Fibroblast of skin of left quadriceps (primary cell): ENCODE measurements around the gene DGKZ.
"Not testable (repeated sequence)": the region's sequence is repeated elsewhere in the genome, so short reads cannot be mapped to it uniquely, and the experiment has no call there.

Experiments used
- DNase-seq, 2 experiments: peaks; one replicate each; pipeline ENCODE4 v3.0.0-alpha.2; 2013; ENCODE audit warnings: low read depth in 2 of 2

The DGKZ gene

DNA sequence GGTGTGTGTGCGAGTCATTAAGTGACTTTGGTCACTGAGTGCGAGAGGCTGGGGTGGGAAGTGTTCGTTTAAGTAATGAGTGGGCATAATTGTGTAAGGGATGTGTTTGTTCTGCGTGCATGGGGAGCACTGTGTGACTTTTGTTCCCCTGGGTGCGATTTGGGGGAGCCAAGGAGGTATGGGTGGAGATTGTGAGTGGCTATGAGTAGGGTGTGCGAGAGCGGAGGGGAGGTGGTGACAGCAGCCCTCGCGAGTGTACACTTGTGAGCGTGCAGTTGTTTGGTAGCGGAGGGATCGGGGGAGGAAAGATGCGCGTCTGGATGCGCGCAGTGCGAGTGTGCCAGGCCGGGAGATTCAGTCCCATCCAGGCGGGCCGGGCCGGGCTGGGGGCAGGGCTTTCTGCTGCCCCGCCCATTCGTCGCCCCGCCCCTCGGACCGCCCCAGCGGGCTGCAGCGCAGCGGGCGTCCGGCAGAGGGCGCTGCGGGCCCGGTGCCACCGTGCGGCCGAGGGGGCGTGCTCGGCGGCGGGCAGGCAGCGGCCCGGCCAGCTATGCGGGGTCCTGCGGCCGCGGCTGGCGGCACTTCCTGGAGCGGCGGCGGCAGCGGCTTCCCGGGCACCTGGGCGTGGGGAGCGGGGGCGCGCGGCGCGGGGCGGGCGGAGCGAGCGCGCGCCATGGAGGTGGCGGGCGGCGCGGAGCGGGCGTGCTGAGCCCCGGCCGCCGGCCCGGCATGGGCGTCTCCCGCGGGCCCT is at the start of gene DGKZ:
Gene DGKZ, plus strand, starts transcription at position 578 of the 751 bp plus-strand sequence. CDS start 197 bp downstream, outside the sequence.
- DNase-seq = peak; percentile 54 to 65

- peak in 1 of 2 experiments; percentile 71 for DNase-seq
Measured at GRCh38 chr11:46298699-46299433, 48.4 kb upstream of the DGKZ start.

DNA sequence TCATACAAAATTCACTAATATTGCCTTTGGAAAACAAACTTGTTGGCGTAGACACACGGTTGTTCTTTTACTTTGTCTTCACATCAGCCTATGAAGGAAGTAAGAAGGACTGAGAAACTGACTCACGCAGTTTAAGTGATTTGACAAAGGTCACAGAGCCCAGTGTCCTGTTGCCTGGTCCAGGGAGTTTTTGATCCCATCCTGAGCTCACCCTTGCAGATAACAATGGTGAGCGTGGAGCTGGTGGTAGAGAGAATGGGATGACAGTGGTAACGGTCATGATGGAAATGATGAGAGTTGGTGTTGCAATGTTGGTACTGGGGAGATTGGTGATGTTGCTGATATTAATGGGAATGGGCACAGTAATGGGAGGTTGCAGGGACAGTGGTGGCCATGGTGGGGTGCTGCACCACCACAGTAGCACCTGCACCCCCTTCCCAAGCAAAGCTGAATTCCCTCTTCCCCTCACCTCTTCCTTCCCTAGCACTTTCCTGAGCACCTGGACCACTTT is 47.8 kb upstream of the DGKZ start:
- DNase-seq = no peak

- no peak for DNase-seq
Measured at GRCh38 chr11:46300270-46300669, 47.0 kb upstream of the DGKZ start.

DNA sequence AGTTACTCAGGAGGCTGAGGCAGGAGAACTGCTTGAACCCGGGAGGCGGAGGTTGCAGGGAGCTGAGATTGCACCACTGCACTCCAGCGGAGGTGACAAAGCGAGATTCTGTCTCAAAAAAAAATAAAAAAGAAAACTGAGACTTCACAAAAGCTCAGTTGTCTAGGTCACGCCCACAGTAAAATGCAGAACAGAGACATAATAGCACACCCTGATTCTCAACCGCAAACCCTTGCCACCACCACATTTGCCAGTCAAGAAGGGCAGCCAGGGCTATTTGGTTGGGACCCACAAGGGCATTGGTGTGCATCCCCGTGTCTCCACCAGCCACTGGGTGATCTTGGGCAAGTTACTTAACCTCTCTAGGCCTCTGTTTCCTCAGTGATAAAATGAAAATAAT is 44.4 kb upstream of the DGKZ start:
- no peak for DNase-seq

DNA sequence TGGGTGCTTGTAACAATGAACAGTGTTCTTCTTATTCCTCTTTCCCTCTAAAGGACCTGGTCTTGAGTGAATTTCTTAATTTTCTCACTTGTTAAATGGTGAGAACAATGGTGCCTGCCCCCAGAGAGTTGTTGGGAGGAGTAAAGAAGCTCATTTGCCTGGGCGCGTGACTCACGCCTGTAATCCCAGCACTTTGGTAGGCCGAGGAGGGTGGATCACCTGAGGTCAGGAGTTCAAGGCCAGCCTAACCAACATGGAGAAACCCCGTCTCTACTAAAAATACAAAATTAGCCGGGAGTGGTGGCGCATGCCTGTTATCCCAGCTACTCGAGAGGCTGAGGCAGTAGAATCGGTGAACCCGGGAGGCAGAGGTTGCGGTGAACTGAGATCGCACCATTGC is 43.2 kb upstream of the DGKZ start:
- not testable (repeated sequence) for DNase-seq

DNA sequence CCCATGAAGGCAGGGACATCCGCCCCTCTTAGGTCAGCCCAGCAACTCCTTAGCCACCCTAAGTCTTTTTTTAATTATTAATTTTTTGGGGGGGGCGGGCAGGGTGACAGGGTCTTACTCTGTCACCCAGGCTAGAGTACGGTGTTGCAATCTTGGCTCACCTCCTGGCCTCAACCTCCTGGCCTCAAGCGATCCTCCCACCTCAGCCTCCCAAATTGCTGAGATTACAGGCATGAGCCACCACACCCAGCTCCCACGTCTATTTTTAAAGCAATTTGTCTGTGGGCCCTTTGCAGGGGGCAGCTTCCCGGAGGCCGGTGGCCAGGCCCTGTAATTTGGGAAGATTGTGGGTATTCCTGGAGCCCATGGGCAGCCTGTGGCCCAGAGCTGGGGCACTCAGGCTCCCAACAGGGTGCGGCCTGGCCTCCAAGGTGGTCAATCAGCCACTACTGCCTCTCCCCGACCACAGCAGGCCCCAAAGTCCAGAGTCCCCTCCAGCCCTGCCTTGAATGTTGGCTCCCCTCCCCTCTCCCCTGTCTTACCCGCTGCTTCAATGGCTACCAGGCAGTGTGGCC is 42.6 kb upstream of the DGKZ start:
- DNase-seq = no peak

DNA sequence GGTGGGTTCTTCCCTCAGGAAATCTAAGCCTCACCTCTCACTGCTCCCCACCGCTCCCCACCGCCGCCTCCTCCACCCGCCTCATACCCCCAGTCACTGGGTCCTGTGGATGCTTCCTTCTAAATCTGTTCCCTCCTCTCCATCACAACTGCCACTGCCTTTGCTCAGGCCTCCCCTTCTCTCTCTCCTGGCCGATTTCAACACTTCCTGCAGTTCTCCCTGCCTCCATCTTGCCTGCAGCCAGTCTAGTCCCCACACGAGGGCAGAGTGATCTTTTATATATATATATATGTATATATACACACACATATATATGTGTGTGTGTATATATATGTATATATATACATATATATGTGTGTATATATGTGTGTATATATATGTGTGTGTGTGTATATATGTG is 42.0 kb upstream of the DGKZ start:
- no peak for DNase-seq

DNA sequence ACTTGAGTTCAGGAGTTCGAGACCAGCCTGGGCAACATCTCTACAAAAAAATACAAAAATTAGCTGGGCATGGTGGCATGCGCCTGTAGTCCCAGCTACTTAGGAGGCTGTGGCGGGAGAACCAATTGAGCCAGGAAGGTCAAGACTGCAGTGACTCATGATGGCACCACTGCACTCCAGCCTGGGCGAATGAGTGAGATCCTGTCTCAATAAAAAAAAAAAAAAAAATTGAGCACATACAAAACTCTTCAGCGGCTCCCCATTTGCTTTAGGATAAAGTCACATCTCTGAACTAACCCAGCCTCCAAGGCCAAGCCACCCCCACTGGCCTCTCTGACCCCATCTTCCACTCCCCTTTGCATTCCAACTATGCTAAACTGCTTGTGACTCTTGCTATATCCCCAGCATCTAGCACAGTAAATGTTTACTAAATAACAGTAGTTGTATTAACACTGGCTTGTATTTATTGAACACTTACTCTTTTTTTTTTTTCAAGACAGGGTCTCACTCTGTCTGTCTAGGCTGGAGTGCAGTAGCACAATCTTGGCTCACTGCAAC is 40.9 kb upstream of the DGKZ start:
- no peak for DNase-seq

GRCh38 chr11:46307369-46307768 is 39.9 kb upstream of the DGKZ start:
- no peak for DNase-seq

- DNase-seq = no peak
Measured at GRCh38 chr11:46307785-46308341, 39.4 kb upstream of the DGKZ start.

DNA sequence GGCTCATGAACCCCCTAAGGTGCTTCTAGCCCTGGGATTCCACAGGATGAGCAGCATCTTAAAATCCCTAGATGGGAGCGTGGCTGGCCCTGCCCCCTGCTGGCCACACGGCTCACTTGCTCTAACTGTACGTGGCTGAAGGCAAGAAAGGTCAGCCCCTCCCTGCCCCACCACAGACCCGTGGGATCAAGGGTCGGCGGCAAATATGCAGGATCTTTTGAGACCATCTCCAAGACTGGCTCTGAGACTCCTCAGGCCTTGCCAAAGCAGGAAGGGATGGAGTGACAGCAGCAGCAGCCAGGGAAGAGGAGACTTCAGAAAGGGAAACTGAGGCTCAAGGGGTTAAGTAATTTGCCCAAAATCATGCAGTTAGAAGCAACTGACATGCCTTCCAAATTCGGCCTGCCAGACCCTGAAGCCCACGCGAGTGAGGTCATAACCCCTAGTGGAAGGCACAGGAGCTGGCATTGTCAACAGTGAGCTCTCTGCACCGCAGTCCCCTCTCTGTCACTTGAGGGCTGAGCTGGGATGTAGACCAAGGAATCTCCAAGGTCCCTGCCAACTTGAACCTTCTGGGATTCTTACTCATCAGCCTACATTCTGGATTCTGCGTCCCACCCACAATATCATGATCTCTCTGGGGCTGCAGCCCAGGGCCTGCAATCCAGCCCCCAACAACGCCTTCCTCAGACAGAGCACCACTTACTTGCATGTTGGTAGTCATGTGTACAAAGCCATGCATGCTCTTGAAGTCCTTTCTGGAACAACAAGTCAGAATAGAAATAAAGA is 38.4 kb upstream of the DGKZ start:
- no peak for DNase-seq

GRCh38 chr11:46309814-46310259 is 37.4 kb upstream of the DGKZ start:
- DNase-seq = no peak

- peak in 1 of 2 experiments; percentile 56 for DNase-seq
Measured at GRCh38 chr11:46315033-46315738, 32.1 kb upstream of the DGKZ start.

DNA sequence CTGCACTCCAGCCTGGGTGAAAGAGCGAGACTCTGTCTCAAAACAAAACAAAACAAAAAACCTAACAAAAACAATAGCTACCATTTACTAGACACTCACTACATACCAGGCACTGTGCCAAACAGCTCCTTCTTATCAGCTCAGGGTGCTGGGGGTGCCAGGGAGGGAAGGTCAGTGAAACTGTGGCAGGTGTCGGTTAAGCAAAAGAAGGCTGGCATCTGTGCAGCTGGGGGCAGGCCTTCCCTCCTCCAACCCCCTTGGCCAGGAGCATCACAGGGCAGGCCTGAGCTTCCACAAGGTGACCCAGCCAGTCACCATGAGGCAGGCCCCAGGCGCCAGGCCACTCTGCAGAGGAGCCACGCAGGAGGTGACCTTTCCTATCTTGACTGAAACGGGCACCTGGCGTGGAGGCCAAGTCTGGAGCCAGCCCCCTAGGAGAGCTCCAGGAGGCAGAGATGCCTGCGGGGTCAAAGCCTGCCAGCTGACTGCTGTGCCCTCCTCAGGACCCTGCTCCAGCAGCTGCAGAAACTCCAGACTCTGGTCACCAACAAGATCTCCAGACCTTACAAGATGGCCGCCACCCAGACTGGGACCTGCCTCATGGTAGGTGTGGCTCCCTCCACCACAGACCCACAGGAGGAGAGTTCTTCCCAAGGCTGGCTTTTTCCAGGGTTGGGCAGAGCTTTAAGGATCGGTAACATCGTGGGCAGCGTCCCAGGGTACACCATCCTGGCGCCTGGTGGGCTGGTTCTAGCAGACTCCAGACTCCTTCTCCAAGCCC is 31.3 kb upstream of the DGKZ start:
- no peak for DNase-seq

DNA sequence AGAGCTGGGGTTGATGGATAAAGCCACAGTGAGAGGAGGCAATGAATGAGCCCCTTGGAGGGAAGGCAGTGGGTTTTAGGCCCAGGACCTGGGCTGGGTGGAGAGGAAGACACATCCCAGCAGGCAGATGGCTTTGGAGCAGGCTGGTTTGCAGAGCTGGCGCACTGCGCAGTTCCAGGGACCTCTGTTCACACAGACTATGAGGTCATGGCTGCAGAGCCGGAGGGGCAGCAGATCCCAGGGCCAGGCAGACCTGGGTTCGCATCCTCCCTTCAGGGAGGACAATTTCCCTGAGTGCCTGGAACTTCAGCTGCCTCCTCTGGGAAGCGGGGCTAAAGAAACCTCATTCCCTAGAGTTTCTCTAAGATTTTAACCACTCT is 28.2 kb upstream of the DGKZ start:
- no peak for DNase-seq

DNA sequence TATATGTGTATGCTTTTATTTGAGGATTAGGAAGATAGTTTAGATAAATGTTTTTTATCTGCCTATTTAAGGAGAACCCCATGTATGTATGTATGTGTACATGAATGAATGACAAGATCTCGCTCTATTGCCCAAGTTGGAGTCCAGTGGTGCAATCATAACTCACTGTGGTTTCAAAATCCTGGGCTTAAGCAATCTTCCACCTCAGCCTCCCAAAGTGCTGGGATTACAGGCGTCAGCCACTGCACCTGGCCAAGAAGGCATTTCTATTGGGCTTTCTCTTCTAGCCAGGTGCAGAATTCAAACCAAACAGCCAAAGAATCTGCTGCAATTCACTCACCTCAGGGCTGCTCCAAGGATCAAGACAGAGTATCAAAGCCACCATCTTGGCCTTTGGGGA is 25.5 kb upstream of the DGKZ start:
- no peak for DNase-seq

GRCh38 chr11:46322759-46323158 is 24.5 kb upstream of the DGKZ start:
- no peak for DNase-seq

- no peak for DNase-seq
Measured at GRCh38 chr11:46326813-46327416, 20.3 kb upstream of the DGKZ start.
